WTC11 (cell line): ENCODE data around the gene ANAPC1. TPM values are rescaled to one million over a fixed set of nuclear protein-coding genes. Genes with fewer than 3 reads are reported as not detected.

ENCODE experiments used
- ATAC-seq: fragments of 200-7000 bp; cut with Tn5 transposase; 2 replicates; pipeline ENCODE4 v1.10.0; 2021; ENCODE audit warnings: mild to moderate bottlenecking, moderate library complexity
- CTCF ChIA-PET: fragments of 300-600 bp; sonication (Branson Sonifier 250); formaldehyde crosslinking; loops from one replicate; lab custom pipeline; 2021; ENCODE audit warnings: antibody characterized with exemption; lab: Charles Lee
- POLR2A ChIA-PET: fragments of 350-600 bp; sonication (Branson Sonifier 250); formaldehyde crosslinking; loops from one replicate; lab custom pipeline; 2021; ENCODE audit warnings: antibody characterized with exemption; lab: Charles Lee
- DNase-seq: peaks from one replicate; pipeline ENCODE4 v3.0.0; 2021; ENCODE audit warnings: low spot score
- H3K27ac Mint-ChIP-seq: 2 replicates; pipeline ENCODE4 v1.8.0; 2021; ENCODE audit warnings: mixed read lengths
- H3K27me3 Mint-ChIP-seq: 2 replicates; pipeline ENCODE4 v1.8.0; 2021; ENCODE audit warnings: low read depth, mild to moderate bottlenecking, moderate library complexity, mixed read lengths
- H3K36me3 Mint-ChIP-seq: 2 replicates; pipeline ENCODE4 v1.8.0; 2021; ENCODE audit warnings: mixed read lengths
- H3K4me1 Mint-ChIP-seq: 2 replicates; pipeline ENCODE4 v1.8.0; 2022; ENCODE audit warnings: mixed read lengths
- H3K4me3 Mint-ChIP-seq: 2 replicates; pipeline ENCODE4 v1.8.0; 2021; ENCODE audit warnings: mild to moderate bottlenecking, moderate library complexity, mixed read lengths
- H3K9me3 Mint-ChIP-seq: 2 replicates; pipeline ENCODE4 v1.8.0; 2021; ENCODE audit warnings: mixed read lengths
- ATF2 ChIP-seq: sonication (generic); formaldehyde crosslinking; IDR thresholded peaks from 2 replicates; pipeline ENCODE4 v1.8.1; 2022; ENCODE audit warnings: low read depth, missing genetic modification reagents, borderline replicate concordance
- ATF3 ChIP-seq: sonication (generic); formaldehyde crosslinking; conservative IDR thresholded peaks from 2 replicates; pipeline ENCODE4 v1.8.1; 2022; ENCODE audit warnings: mild to moderate bottlenecking, missing genetic modification reagents
- CREB1 ChIP-seq: sonication (generic); formaldehyde crosslinking; IDR thresholded peaks from 2 replicates; pipeline ENCODE4 v1.8.0; 2023; ENCODE audit warnings: mild to moderate bottlenecking, missing genetic modification reagents
- IRF1 ChIP-seq: sonication (generic); formaldehyde crosslinking; IDR thresholded peaks from 2 replicates; pipeline ENCODE4 v1.8.0; 2023; ENCODE audit warnings: missing genetic modification reagents
- IRF2 ChIP-seq: sonication (generic); formaldehyde crosslinking; IDR thresholded peaks from 2 replicates; pipeline ENCODE4 v1.8.0; 2022; ENCODE audit warnings: low read depth, missing genetic modification reagents, borderline replicate concordance
- JAZF1 ChIP-seq: fragments of 250-450 bp; sonication (Bioruptor Pico); IDR thresholded peaks from 2 replicates; pipeline ENCODE4 v1.9.0; 2021; ENCODE audit warnings: moderate library complexity, mild to moderate bottlenecking, inconsistent platforms
- PREB ChIP-seq: sonication (generic); formaldehyde crosslinking; IDR thresholded peaks from 2 replicates; pipeline ENCODE4 v1.8.1; 2022; ENCODE audit warnings: mild to moderate bottlenecking, missing genetic modification reagents, moderate library complexity, borderline replicate concordance
- PRRX2 ChIP-seq: fragments of 250-450 bp; sonication (Bioruptor Pico); IDR thresholded peaks from 2 replicates; pipeline ENCODE4 v1.8.0; 2021; ENCODE audit warnings: mild to moderate bottlenecking
- RORB ChIP-seq: fragments of 250-450 bp; sonication (Bioruptor Pico); IDR thresholded peaks from 2 replicates; pipeline ENCODE4 v1.9.0; 2021; ENCODE audit warnings: mild to moderate bottlenecking
- SMAD3 ChIP-seq: sonication (generic); formaldehyde crosslinking; IDR thresholded peaks from 2 replicates; pipeline ENCODE4 v1.8.0; 2022; ENCODE audit warnings: missing genetic modification reagents, mild to moderate bottlenecking, borderline replicate concordance
- SMAD4 ChIP-seq: sonication (generic); formaldehyde crosslinking; IDR thresholded peaks from 2 replicates; pipeline ENCODE4 v1.8.0; 2022; ENCODE audit warnings: mild to moderate bottlenecking, missing genetic modification reagents
- ZBTB43 ChIP-seq: sonication (generic); formaldehyde crosslinking; IDR thresholded peaks from 2 replicates; pipeline ENCODE4 v1.8.1; 2023; ENCODE audit warnings: mild to moderate bottlenecking, missing genetic modification reagents
- ZNF121 ChIP-seq: sonication (generic); formaldehyde crosslinking; IDR thresholded peaks from 2 replicates; pipeline ENCODE4 v1.8.0; 2023; ENCODE audit warnings: missing genetic modification reagents
- ZNF219 ChIP-seq: sonication (generic); formaldehyde crosslinking; IDR thresholded peaks from 2 replicates; pipeline ENCODE4 v1.8.0; 2023; ENCODE audit warnings: missing genetic modification reagents, mild to moderate bottlenecking, borderline replicate concordance
- ZNF317 ChIP-seq: sonication (generic); formaldehyde crosslinking; IDR thresholded peaks from 2 replicates; pipeline ENCODE4 v1.8.1; 2023; ENCODE audit warnings: low read depth, mild to moderate bottlenecking, moderate library complexity, missing genetic modification reagents, borderline replicate concordance
- ZNF671 ChIP-seq: fragments of 250-450 bp; sonication (Bioruptor Pico); IDR thresholded peaks from 2 replicates; pipeline ENCODE4 v1.8.0; 2021; ENCODE audit warnings: mild to moderate bottlenecking
- ZSCAN18 ChIP-seq: fragments of 250-450 bp; sonication (Bioruptor Pico); IDR thresholded peaks from 2 replicates; pipeline ENCODE4 v2.1.2; 2022; ENCODE audit warnings: mild to moderate bottlenecking, moderate library complexity
- total RNA-seq: library from RNA; stranded (reverse); gene quantifications from 3 replicates; pipeline ENCODE4 v1.2.3, GENCODE V29; 2021
- TF ChIP-seq, protein P1 (sequence below): sonication (generic); formaldehyde crosslinking; IDR thresholded peaks from 2 replicates; pipeline ENCODE4 v1.8.0; 2022; ENCODE audit warnings: mild to moderate bottlenecking, missing genetic modification reagents
- TF ChIP-seq, protein P2 (sequence below): sonication (generic); formaldehyde crosslinking; IDR thresholded peaks from 2 replicates; pipeline ENCODE4 v1.8.0; 2022; ENCODE audit warnings: mild to moderate bottlenecking, missing genetic modification reagents
- TF ChIP-seq, protein P3 (sequence below): sonication (generic); formaldehyde crosslinking; IDR thresholded peaks from 2 replicates; pipeline ENCODE4 v1.8.1; 2023; ENCODE audit warnings: mild to moderate bottlenecking, moderate library complexity, missing genetic modification reagents
- TF ChIP-seq, protein P4 (sequence below): fragments of 250-450 bp; sonication (Bioruptor Pico); IDR thresholded peaks from 2 replicates; pipeline ENCODE4 v1.9.0; 2021; ENCODE audit warnings: mild to moderate bottlenecking, borderline replicate concordance

ANAPC1 gene
- total RNA-seq, 1 experiment from 2014 or later, result 122 TPM

- TF ChIP-seq, protein P1, sequence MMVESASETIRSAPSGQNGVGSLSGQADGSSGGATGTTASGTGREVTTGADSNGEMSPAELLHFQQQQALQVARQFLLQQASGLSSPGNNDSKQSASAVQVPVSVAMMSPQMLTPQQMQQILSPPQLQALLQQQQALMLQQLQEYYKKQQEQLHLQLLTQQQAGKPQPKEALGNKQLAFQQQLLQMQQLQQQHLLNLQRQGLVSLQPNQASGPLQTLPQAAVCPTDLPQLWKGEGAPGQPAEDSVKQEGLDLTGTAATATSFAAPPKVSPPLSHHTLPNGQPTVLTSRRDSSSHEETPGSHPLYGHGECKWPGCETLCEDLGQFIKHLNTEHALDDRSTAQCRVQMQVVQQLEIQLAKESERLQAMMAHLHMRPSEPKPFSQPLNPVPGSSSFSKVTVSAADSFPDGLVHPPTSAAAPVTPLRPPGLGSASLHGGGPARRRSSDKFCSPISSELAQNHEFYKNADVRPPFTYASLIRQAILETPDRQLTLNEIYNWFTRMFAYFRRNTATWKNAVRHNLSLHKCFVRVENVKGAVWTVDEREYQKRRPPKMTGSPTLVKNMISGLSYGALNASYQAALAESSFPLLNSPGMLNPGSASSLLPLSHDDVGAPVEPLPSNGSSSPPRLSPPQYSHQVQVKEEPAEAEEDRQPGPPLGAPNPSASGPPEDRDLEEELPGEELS (CRISPR knock-in tag), result no peak
- no peak for TF ChIP-seq PREB (CRISPR knock-in tag)
- TF ChIP-seq, protein P2, sequence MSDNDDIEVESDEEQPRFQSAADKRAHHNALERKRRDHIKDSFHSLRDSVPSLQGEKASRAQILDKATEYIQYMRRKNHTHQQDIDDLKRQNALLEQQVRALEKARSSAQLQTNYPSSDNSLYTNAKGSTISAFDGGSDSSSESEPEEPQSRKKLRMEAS (CRISPR knock-in tag), result no peak
- TF ChIP-seq, protein P3, sequence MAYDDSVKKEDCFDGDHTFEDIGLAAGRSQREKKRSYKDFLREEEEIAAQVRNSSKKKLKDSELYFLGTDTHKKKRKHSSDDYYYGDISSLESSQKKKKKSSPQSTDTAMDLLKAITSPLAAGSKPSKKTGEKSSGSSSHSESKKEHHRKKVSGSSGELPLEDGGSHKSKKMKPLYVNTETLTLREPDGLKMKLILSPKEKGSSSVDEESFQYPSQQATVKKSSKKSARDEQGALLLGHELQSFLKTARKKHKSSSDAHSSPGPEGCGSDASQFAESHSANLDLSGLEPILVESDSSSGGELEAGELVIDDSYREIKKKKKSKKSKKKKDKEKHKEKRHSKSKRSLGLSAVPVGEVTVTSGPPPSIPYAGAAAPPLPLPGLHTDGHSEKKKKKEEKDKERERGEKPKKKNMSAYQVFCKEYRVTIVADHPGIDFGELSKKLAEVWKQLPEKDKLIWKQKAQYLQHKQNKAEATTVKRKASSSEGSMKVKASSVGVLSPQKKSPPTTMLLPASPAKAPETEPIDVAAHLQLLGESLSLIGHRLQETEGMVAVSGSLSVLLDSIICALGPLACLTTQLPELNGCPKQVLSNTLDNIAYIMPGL (CRISPR knock-in tag), result no peak
- TF ChIP-seq CREB1 (CRISPR knock-in tag), result no peak
- no peak for TF ChIP-seq JAZF1
- no peak for TF ChIP-seq ZNF121 (CRISPR knock-in tag)
Observed at GRCh38 chr2:111918383-111918806, 34.4 kb upstream of the ANAPC1 start (continued).

DNA sequence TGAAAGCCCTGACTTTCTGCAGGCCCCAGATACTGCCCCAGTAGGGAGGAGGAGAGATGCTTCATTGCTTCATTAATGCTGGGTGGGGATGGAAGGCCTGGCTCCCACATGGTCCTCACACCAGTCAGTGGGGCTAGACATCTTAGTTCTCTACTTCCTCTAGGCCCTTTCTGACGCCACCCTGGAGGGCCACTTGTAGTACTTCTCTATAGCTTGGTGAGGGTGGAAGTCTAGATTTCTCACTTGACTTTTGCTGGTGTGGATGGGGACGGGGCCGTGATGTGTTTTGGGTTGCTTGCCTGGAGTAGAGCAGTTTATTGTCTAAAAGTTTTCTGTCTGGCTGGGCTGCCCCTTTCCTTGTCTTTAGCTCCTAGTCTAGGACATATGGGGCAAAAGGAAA, 33.1 kb upstream of the ANAPC1 start:
- CTCF ChIA-PET, result no interaction called here
- H3K4me3 Mint-ChIP-seq, result no peak overlapping the region
- POLR2A ChIA-PET, result no interaction called here
- no peak for DNase-seq
- no peaks in the 10 kb centered on the region for H3K27me3 Mint-ChIP-seq
- ATAC-seq, result no peak
- H3K9me3 Mint-ChIP-seq, result no peaks in the 10 kb centered on the region
- H3K27ac Mint-ChIP-seq, result no peak overlapping the region
- no peaks in the 10 kb centered on the region for H3K36me3 Mint-ChIP-seq
- peaks cover 2% of the 10 kb centered on the region; the same call in 1 of the 2 replicates for H3K4me1 Mint-ChIP-seq
- no peak for TF ChIP-seq ATF3 (CRISPR knock-in tag)
- no peak for TF ChIP-seq RORB (CRISPR knock-in tag)
- TF ChIP-seq ZNF317 (CRISPR knock-in tag), result no peak
- no peak for TF ChIP-seq ZNF219 (CRISPR knock-in tag)
- TF ChIP-seq, protein P4, sequence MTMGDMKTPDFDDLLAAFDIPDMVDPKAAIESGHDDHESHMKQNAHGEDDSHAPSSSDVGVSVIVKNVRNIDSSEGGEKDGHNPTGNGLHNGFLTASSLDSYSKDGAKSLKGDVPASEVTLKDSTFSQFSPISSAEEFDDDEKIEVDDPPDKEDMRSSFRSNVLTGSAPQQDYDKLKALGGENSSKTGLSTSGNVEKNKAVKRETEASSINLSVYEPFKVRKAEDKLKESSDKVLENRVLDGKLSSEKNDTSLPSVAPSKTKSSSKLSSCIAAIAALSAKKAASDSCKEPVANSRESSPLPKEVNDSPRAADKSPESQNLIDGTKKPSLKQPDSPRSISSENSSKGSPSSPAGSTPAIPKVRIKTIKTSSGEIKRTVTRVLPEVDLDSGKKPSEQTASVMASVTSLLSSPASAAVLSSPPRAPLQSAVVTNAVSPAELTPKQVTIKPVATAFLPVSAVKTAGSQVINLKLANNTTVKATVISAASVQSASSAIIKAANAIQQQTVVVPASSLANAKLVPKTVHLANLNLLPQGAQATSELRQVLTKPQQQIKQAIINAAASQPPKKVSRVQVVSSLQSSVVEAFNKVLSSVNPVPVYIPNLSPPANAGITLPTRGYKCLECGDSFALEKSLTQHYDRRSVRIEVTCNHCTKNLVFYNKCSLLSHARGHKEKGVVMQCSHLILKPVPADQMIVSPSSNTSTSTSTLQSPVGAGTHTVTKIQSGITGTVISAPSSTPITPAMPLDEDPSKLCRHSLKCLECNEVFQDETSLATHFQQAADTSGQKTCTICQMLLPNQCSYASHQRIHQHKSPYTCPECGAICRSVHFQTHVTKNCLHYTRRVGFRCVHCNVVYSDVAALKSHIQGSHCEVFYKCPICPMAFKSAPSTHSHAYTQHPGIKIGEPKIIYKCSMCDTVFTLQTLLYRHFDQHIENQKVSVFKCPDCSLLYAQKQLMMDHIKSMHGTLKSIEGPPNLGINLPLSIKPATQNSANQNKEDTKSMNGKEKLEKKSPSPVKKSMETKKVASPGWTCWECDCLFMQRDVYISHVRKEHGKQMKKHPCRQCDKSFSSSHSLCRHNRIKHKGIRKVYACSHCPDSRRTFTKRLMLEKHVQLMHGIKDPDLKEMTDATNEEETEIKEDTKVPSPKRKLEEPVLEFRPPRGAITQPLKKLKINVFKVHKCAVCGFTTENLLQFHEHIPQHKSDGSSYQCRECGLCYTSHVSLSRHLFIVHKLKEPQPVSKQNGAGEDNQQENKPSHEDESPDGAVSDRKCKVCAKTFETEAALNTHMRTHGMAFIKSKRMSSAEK (CRISPR knock-in tag), result no peak
- TF ChIP-seq SMAD3, result no peak
- TF ChIP-seq PRRX2 (CRISPR knock-in tag), result no peak
- TF ChIP-seq ZNF671 (CRISPR knock-in tag), result no peak
- TF ChIP-seq ZBTB43, result no peak
- no peak for TF ChIP-seq IRF1
- TF ChIP-seq ATF2 (CRISPR knock-in tag), result no peak
- no peak for TF ChIP-seq IRF2 (CRISPR knock-in tag)
- TF ChIP-seq ZSCAN18, result no peak
- no peak for TF ChIP-seq SMAD4 (CRISPR knock-in tag)
